GM12872 (cell line): Measurements from ENCODE around the gene FSD1.

Experiments used
- TF ChIP-seq, protein P1 (sequence below): IDR thresholded peaks from 3 replicates; pipeline ENCODE4 v1.5.1; 2011; ENCODE audit warnings: low read depth, mild to moderate bottlenecking, low read length, moderate library complexity; ENCODE audit not compliant: insufficient read depth

FSD1 gene

DNA sequence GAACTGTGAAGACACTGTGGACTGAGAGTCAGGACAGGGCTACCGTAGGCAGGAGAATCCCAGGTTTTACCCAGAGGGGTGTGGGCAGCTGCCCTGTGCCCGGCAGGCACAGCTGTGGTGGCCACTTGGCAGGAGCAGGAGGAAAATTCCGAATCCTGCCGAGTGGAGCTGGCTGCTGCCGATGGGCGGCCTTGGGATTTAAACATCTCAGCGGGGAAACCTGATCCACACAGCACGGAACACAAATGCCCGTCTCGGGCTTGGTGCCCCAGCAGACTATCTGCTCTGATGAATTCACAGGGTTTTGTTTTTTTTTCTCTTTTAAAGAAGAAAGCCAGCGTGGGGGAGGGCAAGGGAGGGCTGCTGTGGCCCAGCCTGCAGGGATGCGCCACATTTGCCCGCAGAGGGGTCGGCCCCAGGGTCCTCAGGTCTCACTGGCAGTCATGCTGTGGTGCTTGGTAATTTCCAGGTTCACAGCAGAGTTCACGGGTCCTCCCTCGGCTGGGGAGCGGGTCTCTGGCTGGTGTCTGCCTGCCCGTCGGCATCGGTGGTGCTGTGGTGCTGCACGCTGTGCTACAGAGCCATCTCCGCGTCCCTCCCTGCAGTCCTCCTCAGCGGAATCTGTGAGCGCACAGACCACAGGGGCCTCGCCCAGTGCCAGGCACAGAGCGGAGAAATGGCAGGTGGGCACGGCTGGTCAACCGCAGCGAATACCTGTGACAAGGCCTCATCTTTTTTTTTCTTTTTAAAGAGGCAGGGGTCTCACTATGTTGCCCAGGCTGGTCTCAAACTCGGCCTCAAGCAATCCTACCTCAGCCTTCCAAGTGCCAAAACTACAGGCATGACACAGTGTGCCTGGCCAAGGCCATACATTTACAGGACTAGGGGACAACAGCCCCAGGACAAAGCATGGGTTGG, 67.1 kb downstream of the FSD1 start:
- TF ChIP-seq, protein P1, sequence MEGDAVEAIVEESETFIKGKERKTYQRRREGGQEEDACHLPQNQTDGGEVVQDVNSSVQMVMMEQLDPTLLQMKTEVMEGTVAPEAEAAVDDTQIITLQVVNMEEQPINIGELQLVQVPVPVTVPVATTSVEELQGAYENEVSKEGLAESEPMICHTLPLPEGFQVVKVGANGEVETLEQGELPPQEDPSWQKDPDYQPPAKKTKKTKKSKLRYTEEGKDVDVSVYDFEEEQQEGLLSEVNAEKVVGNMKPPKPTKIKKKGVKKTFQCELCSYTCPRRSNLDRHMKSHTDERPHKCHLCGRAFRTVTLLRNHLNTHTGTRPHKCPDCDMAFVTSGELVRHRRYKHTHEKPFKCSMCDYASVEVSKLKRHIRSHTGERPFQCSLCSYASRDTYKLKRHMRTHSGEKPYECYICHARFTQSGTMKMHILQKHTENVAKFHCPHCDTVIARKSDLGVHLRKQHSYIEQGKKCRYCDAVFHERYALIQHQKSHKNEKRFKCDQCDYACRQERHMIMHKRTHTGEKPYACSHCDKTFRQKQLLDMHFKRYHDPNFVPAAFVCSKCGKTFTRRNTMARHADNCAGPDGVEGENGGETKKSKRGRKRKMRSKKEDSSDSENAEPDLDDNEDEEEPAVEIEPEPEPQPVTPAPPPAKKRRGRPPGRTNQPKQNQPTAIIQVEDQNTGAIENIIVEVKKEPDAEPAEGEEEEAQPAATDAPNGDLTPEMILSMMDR: no peak

DNA sequence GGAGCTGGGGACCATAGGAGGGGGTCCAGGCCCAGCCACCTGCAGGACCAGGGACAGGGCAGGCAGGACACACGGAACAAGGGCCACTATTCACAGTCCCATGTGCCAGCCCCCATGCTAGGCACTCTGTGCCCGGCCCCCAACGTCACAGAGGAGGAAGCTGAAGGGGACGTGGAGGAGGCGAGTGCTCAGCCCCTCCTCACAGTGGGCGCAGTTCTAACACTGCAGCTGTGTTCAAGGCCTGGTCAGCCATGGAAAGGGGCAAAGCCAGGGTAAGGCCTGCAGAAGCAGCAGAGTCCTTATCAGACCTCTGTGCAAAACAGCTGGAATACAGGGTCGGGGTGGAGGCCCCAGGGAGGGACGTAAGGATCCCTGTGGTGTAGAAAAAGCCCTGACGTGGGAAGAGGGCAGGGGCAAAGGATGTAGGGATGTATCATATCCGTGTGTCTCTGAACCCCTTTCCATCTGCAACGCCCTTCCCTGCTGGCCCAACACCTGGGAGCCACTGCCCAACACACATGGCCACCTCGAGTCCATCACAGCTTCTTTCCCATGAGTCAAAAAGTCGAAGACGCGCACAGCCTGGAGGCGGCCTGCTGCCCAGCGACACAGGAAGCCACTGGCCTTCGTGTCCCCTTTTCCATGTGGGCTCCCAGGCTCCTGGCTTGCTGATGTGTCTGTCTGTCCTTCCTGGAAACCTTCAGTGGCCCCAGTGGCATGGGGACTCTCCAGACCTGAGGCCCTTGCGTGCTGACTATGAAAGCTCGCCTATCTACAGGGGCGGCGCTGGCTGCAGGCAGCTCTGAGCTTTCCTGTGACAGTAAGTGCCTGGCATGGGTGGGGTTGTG, 68.0 kb downstream of the FSD1 start:
- TF ChIP-seq, protein P1: no peak

DNA sequence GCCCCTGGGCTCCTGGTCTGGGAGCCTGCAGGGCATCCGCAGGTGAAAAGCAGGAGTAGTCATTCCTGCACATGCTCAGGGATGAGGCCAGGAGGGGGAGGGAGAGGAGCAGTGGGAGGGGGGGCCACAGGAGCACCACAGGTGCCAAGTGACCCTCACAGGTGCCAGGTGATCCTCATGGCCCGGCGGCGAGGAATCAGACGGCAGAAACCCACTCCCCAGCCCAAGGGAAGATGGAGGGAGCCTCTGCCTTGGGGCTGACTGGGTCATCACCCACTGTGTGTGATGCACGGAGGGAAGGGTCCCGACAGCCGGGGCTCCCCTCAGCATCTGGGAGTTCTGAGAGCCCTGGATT, 68.6 kb downstream of the FSD1 start:
- TF ChIP-seq, protein P1: no peak
